A172 (cell line): ENCODE data around the gene EGR1. TPM values are rescaled to one million over a fixed set of nuclear protein-coding genes. Genes with fewer than 3 reads are reported as not detected.

Source experiments
- DNase-seq: peaks from one replicate; pipeline ENCODE4 v3.0.0-alpha.2; 2015; ENCODE audit warnings: low spot score
- total RNA-seq: library from RNA; depleted of rRNA; stranded (reverse); fragments of >200 nt; shearing (Covaris generic); gene quantifications from 2 replicates; pipeline ENCODE4 v1.2.3, GENCODE V29; 2014; rRNA removed

Gene EGR1
- 2.6 and 4.3 TPM in 2 replicates for total RNA-seq

GRCh38 chr5:138465261-138466124 lies at the start of gene EGR1:
TSS of gene EGR1 (plus strand) at chr5:138465479. CDS start at chr5:138465762, 283 bp downstream.
- DNase-seq = peak; percentile 84

GRCh38 chr5:138418444-138418843 lies 46.8 kb upstream of the EGR1 start:
- DNase-seq = no peak

- no peak for DNase-seq
These were observed 40.2 kb upstream of the EGR1 start for GRCh38 chr5:138425079-138425478.

GRCh38 chr5:138435943-138436342 lies 29.3 kb upstream of the EGR1 start:
- no peak for DNase-seq

- DNase-seq = no peak
These were observed 27.1 kb upstream of the EGR1 start for GRCh38 chr5:138438003-138438723.

GRCh38 chr5:138438724-138439476 lies 26.4 kb upstream of the EGR1 start, which contains the start of gene REEP2:
TSS of gene REEP2 (plus strand) at chr5:138439057. CDS start at chr5:138439209, 152 bp downstream.
- peak; percentile 31 for DNase-seq

- DNase-seq = peak; percentile 7
These were observed 25.7 kb upstream of the EGR1 start for GRCh38 chr5:138439477-138440158.

- DNase-seq = no peak
These were observed 24.9 kb upstream of the EGR1 start for GRCh38 chr5:138440159-138441073.

- no peak for DNase-seq
These were observed 24.1 kb upstream of the EGR1 start for GRCh38 chr5:138441221-138441620.

GRCh38 chr5:138444078-138444773 lies 21.1 kb upstream of the EGR1 start:
- DNase-seq = no peak

GRCh38 chr5:138444774-138445546 lies 20.3 kb upstream of the EGR1 start:
- no peak for DNase-seq

- DNase-seq = no peak
These were observed 19.6 kb upstream of the EGR1 start for GRCh38 chr5:138445547-138446271.

- DNase-seq = no peak
These were observed 17.2 kb upstream of the EGR1 start for GRCh38 chr5:138448070-138448469.

- DNase-seq = peak; percentile 49
These were observed 16.5 kb upstream of the EGR1 start for GRCh38 chr5:138448481-138449398.

GRCh38 chr5:138449501-138450239 lies 15.6 kb upstream of the EGR1 start:
- DNase-seq = peak; percentile 86

GRCh38 chr5:138450971-138451370 lies 14.3 kb upstream of the EGR1 start:
- DNase-seq = no peak
